HG03354 (cell line): ENCODE measurements around the gene LIG3.
"Not testable (repeated sequence)": the region's sequence is repeated elsewhere in the genome, so short reads cannot be mapped to it uniquely, and the experiment has no call there.

Experiments used
- ATAC-seq: cut with Tn5 transposase; IDR thresholded peaks from one replicate; pipeline ENCODE4 v1.9.1; 2021; ENCODE audit warnings: mild to moderate bottlenecking; ENCODE audit not compliant: unreplicated experiment, poor library complexity, severe bottlenecking

Gene LIG3

GRCh38 chr17:34997355-34997862 is 17.1 kb downstream of the LIG3 start:
- ATAC-seq, result no peak

GRCh38 chr17:34998205-34998604 is 17.9 kb downstream of the LIG3 start:
- peak; percentile 67 for ATAC-seq

GRCh38 chr17:34999456-34999855 is 19.1 kb downstream of the LIG3 start:
- no peak for ATAC-seq

- not testable (repeated sequence) for ATAC-seq
These were observed 20.7 kb downstream of the LIG3 start for GRCh38 chr17:35000965-35001364.

GRCh38 chr17:35001549-35001948 is 21.2 kb downstream of the LIG3 start:
- ATAC-seq, result no peak

- no peak for ATAC-seq
These were observed 22.7 kb downstream of the LIG3 start for GRCh38 chr17:35002876-35003551.

- ATAC-seq, result no peak
These were observed 23.5 kb downstream of the LIG3 start for GRCh38 chr17:35003778-35004177.

- ATAC-seq, result no peak
These were observed 26.0 kb downstream of the LIG3 start for GRCh38 chr17:35006345-35006744.

GRCh38 chr17:35006961-35007360 is 26.6 kb downstream of the LIG3 start:
- no peak for ATAC-seq

GRCh38 chr17:35010093-35010492 is 29.8 kb downstream of the LIG3 start:
- no peak for ATAC-seq

- ATAC-seq, result no peak
These were observed 31.4 kb downstream of the LIG3 start for GRCh38 chr17:35011671-35012216.

- no peak for ATAC-seq
These were observed 36.1 kb downstream of the LIG3 start for GRCh38 chr17:35016369-35016768.

GRCh38 chr17:35017021-35017420 is 36.7 kb downstream of the LIG3 start:
- no peak for ATAC-seq

- no peak for ATAC-seq
These were observed 38.5 kb downstream of the LIG3 start for GRCh38 chr17:35018814-35019213.

GRCh38 chr17:35019386-35020179 is 39.3 kb downstream of the LIG3 start:
- no peak for ATAC-seq

- ATAC-seq, result no peak
These were observed 41.4 kb downstream of the LIG3 start for GRCh38 chr17:35021520-35022380.

GRCh38 chr17:35022536-35023063 is 42.3 kb downstream of the LIG3 start:
- no peak for ATAC-seq

- ATAC-seq, result no peak
These were observed 43.2 kb downstream of the LIG3 start for GRCh38 chr17:35023538-35023937.

- no peak for ATAC-seq
These were observed 45.2 kb downstream of the LIG3 start for GRCh38 chr17:35025541-35025940.

GRCh38 chr17:35028097-35028496 is 47.8 kb downstream of the LIG3 start:
- not testable (repeated sequence) for ATAC-seq
